DND-41 (cell line): ENCODE results near the gene LHFPL2.

ENCODE experiments used
- CTCF ChIP-seq: IDR thresholded peaks from 2 replicates; pipeline ENCODE4 v1.5.1; 2012; ENCODE audit warnings: borderline replicate concordance, low read length, moderate library complexity, mild to moderate bottlenecking; ENCODE audit not compliant: poor library complexity, severe bottlenecking; ENCODE audit errors: extremely low read depth
- EZH2 ChIP-seq: IDR thresholded peaks from 3 replicates; pipeline ENCODE4 v1.6.1; 2012; ENCODE audit warnings: borderline replicate concordance, low read depth, mild to moderate bottlenecking, moderate library complexity, low read length, inconsistent platforms; ENCODE audit not compliant: severe bottlenecking

GRCh38 chr5:78634634-78635033, 13.9 kb downstream of the LHFPL2 start:
- TF ChIP-seq CTCF = no peak
- TF ChIP-seq EZH2 = no peak
